Thyroid gland (tissue), 4 donors: ENCODE measurements around the gene NEMP1. TPM values are rescaled to one million over a fixed set of nuclear protein-coding genes. Genes with fewer than 3 reads are reported as not detected.

ENCODE experiments used
- DNase-seq, 2 donors: peaks; one replicate each; pipeline ENCODE4 v3.0.0-alpha.2; 2019
- H3K27ac ChIP-seq, 3 donors: fragments of 200-600 bp; sonication (generic); 1 replicate in 2 of 3; 2 replicates in 1 of 3; pipeline ENCODE4 v1.5.1; 2016 to 2019; ENCODE audit warnings: mild to moderate bottlenecking in 1 of 3, moderate library complexity in 1 of 3
- H3K27me3 ChIP-seq: fragments of 200-600 bp; sonication (generic); one replicate; pipeline ENCODE4 v1.5.1; 2019
- H3K36me3 ChIP-seq, 2 donors: fragments of 200-600 bp; sonication (generic); one replicate each; pipeline ENCODE4 v1.5.1; 2016 to 2019
- H3K4me1 ChIP-seq, 2 donors: fragments of 200-600 bp; sonication (generic); one replicate each; pipeline ENCODE4 v1.5.1; 2017 to 2019
- H3K4me3 ChIP-seq, 3 donors: fragments of 200-600 bp; sonication (generic); replicated peaks in 1 of 3; 1 replicate in 2 of 3; 2 replicates in 1 of 3; pipeline ENCODE4 v1.5.1; 2016; ENCODE audit warnings: mild to moderate bottlenecking in 1 of 3
- H3K9me3 ChIP-seq: fragments of 200-600 bp; sonication (generic); one replicate; pipeline ENCODE4 v1.5.1; 2017
- POLR2A ChIP-seq, 2 donors: fragments of 450-650 bp; IDR thresholded peaks; one replicate each; pipeline ENCODE4 v1.6.1; 2017; ENCODE audit warnings: antibody characterized with exemption in 2 of 2, mild to moderate bottlenecking in 2 of 2, moderate library complexity in 1 of 2
- WGBS, 2 donors: methylation state at CpG; one replicate each; pipeline ENCODE4 v1.1.5; 2017; 5-methylcytosine and 5-hydroxymethylcytosine counted together
- intact Hi-C: fragments of 100-400 bp; cut with DNase I; formaldehyde crosslinking; loops from one replicate; pipeline ENCODE4 v1.15.1; 2023
- total RNA-seq, 4 donors: library from RNA; depleted of rRNA; stranded (reverse); fragments of >200 nt; gene quantifications; one replicate each; pipeline ENCODE4 v1.2.3, GENCODE V29; 2016
- TF ChIP-seq, protein P1 (sequence below), 6 experiments: fragments of 200-600 bp in 3 of 6; fragments of 450-650 bp in 3 of 6; sonication (generic) in 3 of 6; IDR thresholded peaks; one replicate each; pipeline ENCODE4 v1.5.1; 2016 to 2019; ENCODE audit warnings: antibody characterized with exemption in 6 of 6, mild to moderate bottlenecking in 2 of 6, inconsistent platforms in 1 of 6, moderate library complexity in 1 of 6

The NEMP1 gene
- total RNA-seq, 4 donors from 2014 or later, result 5.6 to 10.9 (median 9.2) TPM

DNA sequence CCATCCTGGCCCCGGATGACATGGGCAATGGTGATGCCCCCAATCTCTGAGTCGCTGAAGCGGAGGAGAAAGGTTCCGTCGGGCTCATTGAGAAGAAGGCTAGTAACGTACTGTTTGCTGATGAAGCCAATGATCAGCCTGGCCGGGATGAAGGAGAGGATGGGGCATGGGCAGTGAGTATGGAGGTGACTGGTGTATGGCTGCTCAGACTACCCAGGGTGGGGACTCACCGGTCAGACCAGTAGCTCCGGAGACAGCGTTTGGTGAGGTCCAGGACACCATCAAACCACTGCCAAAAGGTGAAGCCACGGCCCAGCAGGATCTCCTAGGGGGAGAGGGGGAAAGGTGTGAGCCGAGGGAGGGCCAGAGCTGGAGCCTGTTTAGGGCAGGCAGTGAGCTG lies 21.2 kb upstream of the NEMP1 start:
- Histone ChIP-seq H3K27ac (peak overlapping the region in 1 of 3 donors; percentile 8), H3K27me3 (no peaks in the 10 kb centered on the region), H3K9me3 (no peaks in the 10 kb centered on the region), H3K4me3 (no peak overlapping the region), H3K4me1 (no peaks in the 10 kb centered on the region), H3K36me3 (peaks cover 37 to 46% of the 10 kb centered on the region in 2 donors)
- DNase-seq, result no peak
- 82 to 92% methylated on average over 12 of the region's 12 CpGs for WGBS, 2 donors
- TF ChIP-seq, protein P1, sequence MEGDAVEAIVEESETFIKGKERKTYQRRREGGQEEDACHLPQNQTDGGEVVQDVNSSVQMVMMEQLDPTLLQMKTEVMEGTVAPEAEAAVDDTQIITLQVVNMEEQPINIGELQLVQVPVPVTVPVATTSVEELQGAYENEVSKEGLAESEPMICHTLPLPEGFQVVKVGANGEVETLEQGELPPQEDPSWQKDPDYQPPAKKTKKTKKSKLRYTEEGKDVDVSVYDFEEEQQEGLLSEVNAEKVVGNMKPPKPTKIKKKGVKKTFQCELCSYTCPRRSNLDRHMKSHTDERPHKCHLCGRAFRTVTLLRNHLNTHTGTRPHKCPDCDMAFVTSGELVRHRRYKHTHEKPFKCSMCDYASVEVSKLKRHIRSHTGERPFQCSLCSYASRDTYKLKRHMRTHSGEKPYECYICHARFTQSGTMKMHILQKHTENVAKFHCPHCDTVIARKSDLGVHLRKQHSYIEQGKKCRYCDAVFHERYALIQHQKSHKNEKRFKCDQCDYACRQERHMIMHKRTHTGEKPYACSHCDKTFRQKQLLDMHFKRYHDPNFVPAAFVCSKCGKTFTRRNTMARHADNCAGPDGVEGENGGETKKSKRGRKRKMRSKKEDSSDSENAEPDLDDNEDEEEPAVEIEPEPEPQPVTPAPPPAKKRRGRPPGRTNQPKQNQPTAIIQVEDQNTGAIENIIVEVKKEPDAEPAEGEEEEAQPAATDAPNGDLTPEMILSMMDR (IDR thresholded peaks at IDR 0.05), result no peak
- no peak for TF ChIP-seq POLR2A (IDR thresholded peaks at IDR 0.05)
- intact Hi-C loops, result no loop called here

DNA sequence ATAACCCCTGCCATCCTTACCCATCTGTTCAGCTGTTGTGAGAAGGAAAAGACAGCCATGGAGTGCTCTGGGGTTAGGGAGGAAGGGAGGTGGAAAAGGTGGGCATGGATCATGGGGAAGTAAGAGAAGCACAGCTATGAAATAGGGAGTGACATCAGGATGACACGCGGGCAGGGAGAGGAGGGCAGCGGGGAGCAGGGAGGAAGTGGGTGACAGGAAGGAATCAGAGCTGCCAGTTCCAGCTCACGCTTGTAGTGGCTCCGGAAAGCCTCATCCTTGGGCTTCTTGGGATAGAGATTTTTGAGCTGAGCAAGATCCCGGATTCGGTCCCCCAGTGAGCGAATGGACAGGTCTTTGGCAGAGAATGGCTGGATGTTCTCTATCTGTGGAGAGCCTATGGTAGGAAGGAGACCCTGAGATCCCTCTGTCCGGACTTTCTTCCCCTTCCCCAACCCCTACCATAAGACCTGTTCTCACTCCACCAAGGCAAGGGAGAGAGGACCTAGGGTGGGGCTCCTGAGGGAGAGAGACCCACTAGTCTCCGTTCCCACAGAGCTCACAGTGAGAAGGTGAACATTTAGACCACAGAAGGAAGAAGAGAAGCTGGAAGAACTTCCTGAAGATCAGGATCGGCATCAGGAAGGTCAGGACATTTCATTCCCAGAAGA lies 20.6 kb upstream of the NEMP1 start:
- no peaks in the 10 kb centered on the region for H3K27me3 ChIP-seq
- peak overlapping the region in 1 of 3 donors; percentile 8 for H3K27ac ChIP-seq
- intact Hi-C loops, result no loop called here
- DNase-seq, result no peak
- peaks cover 33 to 43% of the 10 kb centered on the region in 2 donors for H3K36me3 ChIP-seq
- TF ChIP-seq, protein P1 (IDR thresholded peaks at IDR 0.05), result no peak
- 70 to 81% methylated on average over 11 of the region's 11 CpGs for WGBS, 2 donors
- H3K9me3 ChIP-seq, result no peaks in the 10 kb centered on the region
- peaks cover 0 to 4% of the 10 kb centered on the region in 2 donors for H3K4me1 ChIP-seq
- no peak overlapping the region for H3K4me3 ChIP-seq

- Histone ChIP-seq H3K27ac (peak overlapping the region in 1 of 3 donors; percentile 8), H3K36me3 (peaks cover 31 to 41% of the 10 kb centered on the region in 2 donors)
Observed at GRCh38 chr12:57098546-57098945, 20.0 kb upstream of the NEMP1 start.

GRCh38 chr12:57097554-57097835 lies 18.9 kb upstream of the NEMP1 start:
- Histone ChIP-seq H3K36me3 (peaks cover 32 to 48% of the 10 kb centered on the region in 2 donors), H3K27ac (no peak overlapping the region), H3K4me1 (peaks cover 0 to 20% of the 10 kb centered on the region in 2 donors), H3K27me3 (no peaks in the 10 kb centered on the region), H3K4me3 (no peak overlapping the region), H3K9me3 (no peaks in the 10 kb centered on the region)
- DNase-seq, result no peak
- TF ChIP-seq, protein P1 (IDR thresholded peaks at IDR 0.05), result no peak
- TF ChIP-seq POLR2A (IDR thresholded peaks at IDR 0.05), result no peak
- WGBS, 2 donors, result 90 to 92% methylated on average over 8 of the region's 8 CpGs
- intact Hi-C loops, result no loop called here

More at GRCh38 chr12:57098546-57098945, 20.0 kb upstream of the NEMP1 start:
- Histone ChIP-seq H3K27me3 (no peaks in the 10 kb centered on the region), H3K4me1 (peaks cover 0 to 9% of the 10 kb centered on the region in 2 donors), H3K9me3 (no peaks in the 10 kb centered on the region), H3K4me3 (no peak overlapping the region)
- 83 to 100% methylated on average over 1 of the region's 1 CpG for WGBS, 2 donors
- intact Hi-C loops, result no loop called here
- no peak for TF ChIP-seq POLR2A (IDR thresholded peaks at IDR 0.05)
- TF ChIP-seq, protein P1 (IDR thresholded peaks at IDR 0.05), result no peak
- DNase-seq, result no peak

- TF ChIP-seq, protein P1 (IDR thresholded peaks at IDR 0.05), result no peak
- TF ChIP-seq POLR2A (IDR thresholded peaks at IDR 0.05), result no peak
- no peak overlapping the region for H3K27ac ChIP-seq
- WGBS, 2 donors, result 88 to 90% methylated on average over 6 to 8 of the region's 8 CpGs
Observed at GRCh38 chr12:57096748-57097553, 18.4 kb upstream of the NEMP1 start.

More at GRCh38 chr12:57096748-57097553, 18.4 kb upstream of the NEMP1 start:
- Histone ChIP-seq H3K9me3 (no peaks in the 10 kb centered on the region), H3K27me3 (no peaks in the 10 kb centered on the region), H3K4me3 (no peak overlapping the region), H3K36me3 (peaks cover 37 to 54% of the 10 kb centered on the region in 2 donors), H3K4me1 (peaks cover 0 to 25% of the 10 kb centered on the region in 2 donors)
- DNase-seq, result no peak
- intact Hi-C loops, result no loop called here
